Measurements from ENCODE around the gene CYP4X1. TPM values are rescaled to one million over a fixed set of nuclear protein-coding genes. Genes with fewer than 3 reads are reported as not detected.
"Not testable (repeated sequence)": the region's sequence is repeated elsewhere in the genome, so short reads cannot be mapped to it uniquely, and the experiment has no call there.

Gene CYP4X1
- 0.10 TPM for polyA plus RNA-seq (2013, experiment 1 of 2; ENCODE audit: insufficient read length)
- polyA plus RNA-seq (2013, experiment 2 of 2; ENCODE audit: insufficient read length), result 0.25 TPM

- DNase-seq, result no peak
Observed at GRCh38 chr1:47023268-47024140, at the start of gene CYP4X1. Gene CYP4X1 (plus strand): TSS chr1:47023669. CDS start chr1:47023818, 149 bp downstream.

- DNase-seq, result no peak
Observed at GRCh38 chr1:46983166-46983829, 40.2 kb upstream of the CYP4X1 start.

- peak; percentile 93 for DNase-seq
Observed at GRCh38 chr1:46983830-46984586, 39.5 kb upstream of the CYP4X1 start.

- not testable (repeated sequence) for DNase-seq
Observed at GRCh38 chr1:46990541-46990940, 32.9 kb upstream of the CYP4X1 start.

GRCh38 chr1:46991083-46991923 is 32.2 kb upstream of the CYP4X1 start:
- DNase-seq, result peak; percentile 27

- DNase-seq, result no peak
Observed at GRCh38 chr1:46996659-46997281, 26.7 kb upstream of the CYP4X1 start.

GRCh38 chr1:47002211-47002610 is 21.3 kb upstream of the CYP4X1 start:
- DNase-seq, result no peak

- no peak for DNase-seq
Observed at GRCh38 chr1:47003896-47004403, 19.5 kb upstream of the CYP4X1 start.

GRCh38 chr1:47006437-47006836 is 17.0 kb upstream of the CYP4X1 start:
- not testable (repeated sequence) for DNase-seq

- DNase-seq, result no peak
Observed at GRCh38 chr1:47013293-47013692, 10.2 kb upstream of the CYP4X1 start.

- DNase-seq, result no peak
Observed at GRCh38 chr1:47021070-47021469, 2.4 kb upstream of the CYP4X1 start.

- no peak for DNase-seq
Observed at GRCh38 chr1:47024141-47024801, 802 bp downstream of the CYP4X1 start.

GRCh38 chr1:47030170-47030805 is 6.8 kb downstream of the CYP4X1 start:
- DNase-seq, result no peak

- peak; percentile 67 for DNase-seq
Observed at GRCh38 chr1:47031059-47031458, 7.6 kb downstream of the CYP4X1 start.

- DNase-seq, result no peak
Observed at GRCh38 chr1:47031585-47031984, 8.1 kb downstream of the CYP4X1 start.

GRCh38 chr1:47036764-47037163 is 13.3 kb downstream of the CYP4X1 start:
- no peak for DNase-seq

GRCh38 chr1:47059376-47059775 is 35.9 kb downstream of the CYP4X1 start:
- DNase-seq, result no peak

- no peak for DNase-seq
Observed at GRCh38 chr1:47067097-47067594, 43.7 kb downstream of the CYP4X1 start, which contains the start of gene CYP4Z1. Gene CYP4Z1 (plus strand): TSS chr1:47067231. CDS start chr1:47067491, 260 bp downstream.

GRCh38 chr1:47069080-47069479 is 45.6 kb downstream of the CYP4X1 start:
- not testable (repeated sequence) for DNase-seq

- not testable (repeated sequence) for DNase-seq
Observed at GRCh38 chr1:47069509-47069908, 46.0 kb downstream of the CYP4X1 start.

Data from fibroblast of skin of scalp (primary cell).